ENCODE measurements around the gene SUPV3L1.
"Not testable (repeated sequence)": the region's sequence is repeated elsewhere in the genome, so short reads cannot be mapped to it uniquely, and the experiment has no call there.

The SUPV3L1 gene

DNA sequence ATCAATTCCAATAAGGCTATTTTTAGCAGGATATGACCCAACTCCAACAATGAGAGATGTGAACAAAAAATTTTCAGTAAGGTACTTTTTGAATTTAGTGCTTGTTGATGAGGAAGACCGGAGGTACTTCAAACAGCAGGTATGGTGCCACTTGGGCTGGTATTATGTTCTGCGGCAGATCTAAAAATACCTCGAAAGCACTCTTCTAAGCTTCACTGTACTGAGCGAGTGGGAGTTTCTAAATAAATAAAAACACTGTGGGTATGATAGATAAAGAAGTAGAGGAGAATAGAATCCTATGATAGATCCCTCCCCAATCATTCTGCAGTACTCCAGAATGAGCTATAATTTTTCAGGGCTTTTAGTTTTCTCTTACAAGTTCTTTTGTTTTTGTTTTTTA lies 11.5 kb upstream of the SUPV3L1 start:
- H3K9ac ChIP-seq (ENCODE audit: low read depth, low read length): no peak overlapping the region
- no peaks in the 10 kb centered on the region for H3K4me1 ChIP-seq (ENCODE audit: control insufficient read depth, insufficient read depth, low read length)
- H3K4me3 ChIP-seq (ENCODE audit: low read depth, low read length): no peak overlapping the region
- H3K27me3 ChIP-seq (ENCODE audit: control insufficient read depth, insufficient read depth, low read length): no peaks in the 10 kb centered on the region
- no peaks in the 10 kb centered on the region for H3K9me3 ChIP-seq (ENCODE audit: control insufficient read depth, insufficient read depth, low read length)
- H3K36me3 ChIP-seq (ENCODE audit: control insufficient read depth, insufficient read depth, low read length): no peaks in the 10 kb centered on the region

DNA sequence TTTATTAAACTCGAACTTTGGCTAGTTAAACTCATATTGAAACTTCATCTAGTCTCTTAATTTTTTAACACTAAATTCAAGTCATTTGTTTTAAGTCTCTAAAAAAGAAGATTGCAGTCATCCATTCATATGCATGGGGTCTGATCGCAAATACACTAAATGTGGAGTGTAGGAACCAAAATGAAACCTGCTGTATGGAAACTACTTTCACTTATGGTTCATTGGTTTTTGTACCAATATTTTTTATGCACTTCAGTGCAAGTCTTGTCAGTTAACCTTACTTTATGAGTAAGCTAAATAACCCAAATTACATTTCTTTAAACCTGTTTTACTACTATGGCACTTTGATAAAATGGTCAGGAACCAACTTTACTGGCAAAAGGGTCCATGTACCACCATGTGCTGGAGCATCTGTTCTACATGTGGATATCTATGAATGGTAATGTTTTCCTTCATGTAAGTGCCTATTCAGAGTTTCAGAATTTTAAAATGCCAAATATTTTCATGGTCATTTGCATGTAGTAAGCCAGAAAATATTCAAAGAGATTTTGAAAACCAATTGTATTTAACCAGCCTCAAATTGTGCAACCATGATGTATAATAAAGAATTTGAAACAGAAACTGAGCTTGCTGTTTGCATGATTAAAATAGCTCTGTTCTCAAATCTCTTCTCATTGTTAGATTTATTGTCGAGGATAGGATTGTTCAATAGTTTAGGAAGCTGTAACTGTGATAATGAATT lies 7.6 kb upstream of the SUPV3L1 start:
- no peak overlapping the region for H3K9ac ChIP-seq (ENCODE audit: low read depth, low read length)
- no peaks in the 10 kb centered on the region for H3K9me3 ChIP-seq (ENCODE audit: control insufficient read depth, insufficient read depth, low read length)
- no peaks in the 10 kb centered on the region for H3K27me3 ChIP-seq (ENCODE audit: control insufficient read depth, insufficient read depth, low read length)
- no peaks in the 10 kb centered on the region for H3K4me1 ChIP-seq (ENCODE audit: control insufficient read depth, insufficient read depth, low read length)
- H3K4me3 ChIP-seq (ENCODE audit: low read depth, low read length): no peak overlapping the region
- H3K36me3 ChIP-seq (ENCODE audit: control insufficient read depth, insufficient read depth, low read length): no peaks in the 10 kb centered on the region

DNA sequence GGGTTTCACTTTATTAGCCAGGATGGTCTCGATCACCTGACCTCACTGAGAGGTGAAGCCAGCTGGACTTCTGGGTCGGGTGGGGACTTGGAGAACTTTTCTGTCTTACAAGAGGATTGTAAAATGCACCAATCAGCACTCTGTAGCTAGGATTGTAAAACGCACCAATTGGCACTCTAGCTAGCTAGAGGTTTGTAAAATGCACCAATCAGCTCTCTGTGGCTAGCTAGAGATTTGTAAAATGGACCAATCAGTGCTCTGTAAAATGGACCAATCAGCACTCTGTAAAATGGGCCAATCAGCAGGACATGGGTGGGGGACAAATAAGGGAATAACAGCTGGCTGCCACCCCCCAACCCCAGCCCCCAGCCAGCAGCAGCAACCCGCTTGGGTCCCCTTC lies 4.7 kb upstream of the SUPV3L1 start:
- not testable (repeated sequence) for H3K9ac ChIP-seq (ENCODE audit: low read depth, low read length); H3K27me3 ChIP-seq (ENCODE audit: control insufficient read depth, insufficient read depth, low read length); H3K4me3 ChIP-seq (ENCODE audit: low read depth, low read length); H3K36me3 ChIP-seq (ENCODE audit: control insufficient read depth, insufficient read depth, low read length); H3K4me1 ChIP-seq (ENCODE audit: control insufficient read depth, insufficient read depth, low read length); H3K9me3 ChIP-seq (ENCODE audit: control insufficient read depth, insufficient read depth, low read length)

DNA sequence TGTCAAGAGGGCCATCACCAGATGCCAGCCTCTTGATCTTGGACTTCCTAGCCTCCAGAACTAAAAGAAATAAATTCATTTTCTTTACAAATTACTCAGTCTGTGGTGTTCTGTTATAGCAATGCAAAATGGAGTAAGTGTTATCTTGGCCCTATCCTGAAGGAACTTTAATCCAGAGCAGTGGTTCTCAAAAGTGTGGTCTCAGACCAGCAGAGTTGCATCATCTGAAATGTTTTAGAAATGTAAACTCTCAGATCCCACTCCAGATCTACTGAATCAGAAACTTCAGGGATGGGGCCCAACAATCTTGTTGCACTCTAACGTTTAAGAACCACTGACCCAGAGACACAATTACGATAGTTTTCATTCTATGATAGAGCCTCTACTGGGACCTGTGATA lies 3.2 kb upstream of the SUPV3L1 start:
- Histone ChIP-seq H3K4me3 (ENCODE audit: low read depth, low read length) (no peak overlapping the region), H3K4me1 (ENCODE audit: control insufficient read depth, insufficient read depth, low read length) (no peaks in the 10 kb centered on the region), H3K27me3 (ENCODE audit: control insufficient read depth, insufficient read depth, low read length) (no peaks in the 10 kb centered on the region), H3K9ac (ENCODE audit: low read depth, low read length) (no peak overlapping the region), H3K36me3 (ENCODE audit: control insufficient read depth, insufficient read depth, low read length) (no peaks in the 10 kb centered on the region), H3K9me3 (ENCODE audit: control insufficient read depth, insufficient read depth, low read length) (no peaks in the 10 kb centered on the region)

DNA sequence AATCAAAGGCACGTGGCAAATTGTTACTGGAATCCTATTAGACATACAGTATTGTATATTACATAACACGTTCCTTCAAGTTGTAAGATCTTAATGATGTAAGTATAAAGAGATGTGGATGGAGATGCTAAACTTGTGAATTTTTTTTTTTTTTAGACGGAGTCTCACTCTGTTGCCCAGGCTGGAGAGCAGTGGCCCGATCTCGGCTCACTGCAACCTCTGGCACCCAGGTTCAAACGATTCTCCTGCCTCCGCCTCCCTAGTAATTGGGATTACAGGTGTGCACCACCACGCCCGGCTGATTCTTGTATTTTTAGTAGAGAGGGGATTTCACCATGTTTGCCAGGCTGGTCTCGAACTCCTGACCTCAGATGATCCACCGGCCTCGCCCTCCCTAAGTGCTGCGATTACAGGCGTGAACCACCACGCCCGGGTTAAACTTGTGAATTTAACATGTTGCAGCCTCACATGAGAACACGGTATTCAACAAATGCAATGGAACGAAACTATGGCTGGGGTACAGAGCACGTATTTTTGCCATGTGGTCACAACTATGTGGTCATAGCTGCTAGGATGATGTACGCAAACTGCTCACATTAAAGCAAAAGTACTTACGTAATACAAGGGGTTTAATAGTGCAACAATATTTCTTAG lies 818 bp upstream of the SUPV3L1 start:
- Histone ChIP-seq H3K4me1 (ENCODE audit: control insufficient read depth, insufficient read depth, low read length) (no peaks in the 10 kb centered on the region), H3K9ac (ENCODE audit: low read depth, low read length) (peak overlapping the region; percentile 95), H3K4me3 (ENCODE audit: low read depth, low read length) (peak overlapping the region; percentile 100), H3K9me3 (ENCODE audit: control insufficient read depth, insufficient read depth, low read length) (no peaks in the 10 kb centered on the region), H3K27me3 (ENCODE audit: control insufficient read depth, insufficient read depth, low read length) (no peaks in the 10 kb centered on the region), H3K36me3 (ENCODE audit: control insufficient read depth, insufficient read depth, low read length) (no peaks in the 10 kb centered on the region)

DNA sequence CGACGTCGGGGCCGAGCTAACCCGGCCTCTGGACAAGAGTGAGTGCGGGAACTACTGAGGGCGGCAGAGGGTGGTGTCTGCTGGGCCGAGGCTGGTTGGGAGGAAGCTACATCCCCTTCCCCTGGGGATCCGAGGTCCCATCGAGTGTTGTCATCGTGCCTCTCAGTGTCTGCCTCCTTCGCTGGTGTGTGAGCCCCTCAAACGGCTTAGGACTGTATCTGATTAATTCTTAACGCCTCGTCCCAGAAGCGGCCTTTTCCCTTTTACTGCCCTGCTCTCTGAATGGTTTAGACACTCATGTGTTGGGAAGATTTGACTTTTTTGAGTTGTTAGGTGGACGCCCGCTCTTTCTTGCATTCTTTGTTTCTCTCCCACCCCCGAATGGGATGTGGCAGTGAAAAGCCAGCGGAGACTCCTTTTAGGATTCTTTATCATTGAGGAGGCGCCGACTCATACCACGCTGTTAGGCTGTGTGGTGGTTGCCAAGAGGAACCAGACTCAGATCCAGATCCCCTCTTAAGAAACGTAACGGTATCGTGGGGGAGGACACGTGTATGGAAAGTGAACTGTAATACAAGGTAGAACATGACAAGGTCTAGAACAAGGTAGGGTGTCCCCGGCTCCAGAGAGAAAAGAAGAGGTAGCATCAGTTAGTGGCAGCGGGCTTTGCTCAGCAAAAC lies 631 bp downstream of the SUPV3L1 start:
- no peaks in the 10 kb centered on the region for H3K36me3 ChIP-seq (ENCODE audit: control insufficient read depth, insufficient read depth, low read length)
- no peaks in the 10 kb centered on the region for H3K4me1 ChIP-seq (ENCODE audit: control insufficient read depth, insufficient read depth, low read length)
- no peaks in the 10 kb centered on the region for H3K27me3 ChIP-seq (ENCODE audit: control insufficient read depth, insufficient read depth, low read length)
- H3K9me3 ChIP-seq (ENCODE audit: control insufficient read depth, insufficient read depth, low read length): no peaks in the 10 kb centered on the region
- H3K4me3 ChIP-seq (ENCODE audit: low read depth, low read length): peak overlapping the region; percentile 100
- peak overlapping the region; percentile 95 for H3K9ac ChIP-seq (ENCODE audit: low read depth, low read length)

DNA sequence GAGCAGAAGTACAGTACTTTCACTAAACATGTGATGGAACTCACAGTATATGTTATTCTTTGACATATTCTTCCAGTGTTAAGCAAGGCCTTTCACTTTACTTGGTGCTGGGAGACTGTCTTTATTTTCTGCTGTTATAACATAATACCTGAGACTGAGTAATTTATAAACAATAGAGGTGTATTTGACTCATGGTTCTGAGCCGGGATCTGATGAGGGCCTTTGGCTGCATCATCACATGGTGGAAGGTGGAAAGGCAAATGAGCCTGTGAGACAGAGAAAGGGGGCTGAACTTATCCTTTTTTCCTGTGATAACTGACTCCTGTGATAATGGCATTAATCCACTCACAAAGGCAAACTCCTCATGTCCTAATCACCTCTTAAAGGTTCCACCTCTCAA lies 1.4 kb downstream of the SUPV3L1 start:
- peaks cover under 1% of the 10 kb centered on the region for H3K36me3 ChIP-seq (ENCODE audit: control insufficient read depth, insufficient read depth, low read length)
- H3K4me3 ChIP-seq (ENCODE audit: low read depth, low read length): no peak overlapping the region
- no peaks in the 10 kb centered on the region for H3K9me3 ChIP-seq (ENCODE audit: control insufficient read depth, insufficient read depth, low read length)
- H3K9ac ChIP-seq (ENCODE audit: low read depth, low read length): no peak overlapping the region
- H3K27me3 ChIP-seq (ENCODE audit: control insufficient read depth, insufficient read depth, low read length): no peaks in the 10 kb centered on the region
- H3K4me1 ChIP-seq (ENCODE audit: control insufficient read depth, insufficient read depth, low read length): no peaks in the 10 kb centered on the region

DNA sequence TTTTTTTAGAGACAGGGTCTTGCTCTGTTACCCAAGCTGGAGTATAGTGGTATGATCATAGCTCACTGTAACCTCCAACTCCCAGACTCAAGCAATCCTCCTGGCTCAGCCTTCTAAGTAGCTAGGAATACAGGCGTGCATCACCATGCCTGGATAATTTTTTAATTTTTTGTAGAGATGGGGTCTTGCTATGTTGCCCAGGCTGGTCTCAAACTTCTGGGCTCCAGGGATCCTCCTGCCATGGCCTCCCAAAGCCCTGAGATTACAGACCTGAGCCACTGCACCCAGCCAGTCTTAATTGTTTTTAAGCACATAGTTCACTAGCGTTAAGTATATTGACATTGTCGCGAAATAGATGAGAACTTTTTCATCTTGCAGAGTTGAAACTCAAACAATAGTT lies 2.0 kb downstream of the SUPV3L1 start:
- no peak overlapping the region for H3K4me3 ChIP-seq (ENCODE audit: low read depth, low read length)
- H3K9me3 ChIP-seq (ENCODE audit: control insufficient read depth, insufficient read depth, low read length): no peaks in the 10 kb centered on the region
- no peaks in the 10 kb centered on the region for H3K4me1 ChIP-seq (ENCODE audit: control insufficient read depth, insufficient read depth, low read length)
- no peaks in the 10 kb centered on the region for H3K27me3 ChIP-seq (ENCODE audit: control insufficient read depth, insufficient read depth, low read length)
- no peak overlapping the region for H3K9ac ChIP-seq (ENCODE audit: low read depth, low read length)
- H3K36me3 ChIP-seq (ENCODE audit: control insufficient read depth, insufficient read depth, low read length): peaks cover 5% of the 10 kb centered on the region

DNA sequence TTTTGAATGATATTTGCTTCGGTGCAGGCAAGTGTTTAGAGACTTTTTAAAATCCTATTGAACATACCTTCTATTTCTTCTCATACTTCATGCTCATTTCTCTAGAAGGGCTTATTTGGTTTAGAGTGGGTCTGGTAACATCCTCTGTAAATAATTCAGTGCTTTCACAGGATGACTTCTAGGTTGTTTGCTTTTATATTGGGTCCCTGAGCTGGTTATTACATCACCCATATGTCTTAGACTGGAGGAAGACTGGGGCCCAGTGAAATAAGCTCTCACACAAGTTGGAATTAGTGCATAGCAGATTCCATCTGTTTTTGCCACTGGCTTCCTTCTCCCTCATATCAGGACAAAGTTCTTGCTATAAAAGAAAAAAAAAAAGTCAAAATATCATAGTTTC lies 6.5 kb downstream of the SUPV3L1 start:
- no peak overlapping the region for H3K4me3 ChIP-seq (ENCODE audit: low read depth, low read length)
- H3K9me3 ChIP-seq (ENCODE audit: control insufficient read depth, insufficient read depth, low read length): no peaks in the 10 kb centered on the region
- no peak overlapping the region for H3K9ac ChIP-seq (ENCODE audit: low read depth, low read length)
- peaks cover 8% of the 10 kb centered on the region for H3K36me3 ChIP-seq (ENCODE audit: control insufficient read depth, insufficient read depth, low read length)
- H3K4me1 ChIP-seq (ENCODE audit: control insufficient read depth, insufficient read depth, low read length): no peaks in the 10 kb centered on the region
- H3K27me3 ChIP-seq (ENCODE audit: control insufficient read depth, insufficient read depth, low read length): no peaks in the 10 kb centered on the region

DNA sequence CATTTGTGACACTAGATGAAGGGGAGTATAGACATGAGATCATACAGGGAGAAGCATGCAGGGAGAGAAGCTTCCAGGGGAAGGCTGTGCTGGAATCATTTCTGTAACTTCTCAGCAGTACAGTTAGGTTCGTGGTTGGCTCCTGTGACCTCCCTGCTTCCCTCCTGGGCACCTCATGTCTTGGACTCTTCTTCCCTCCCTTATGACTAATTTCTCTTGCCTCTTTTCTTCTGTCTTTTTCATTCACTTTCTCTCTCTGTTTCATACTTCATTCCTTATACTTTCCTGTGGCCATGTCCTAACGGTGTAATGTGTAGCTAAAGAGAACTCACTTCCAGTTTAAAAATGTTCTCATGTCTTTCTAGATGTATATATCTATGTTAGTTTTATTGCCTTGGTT lies 21.0 kb downstream of the SUPV3L1 start:
- Histone ChIP-seq H3K36me3 (ENCODE audit: control insufficient read depth, insufficient read depth, low read length) (peaks cover 24% of the 10 kb centered on the region), H3K27me3 (ENCODE audit: control insufficient read depth, insufficient read depth, low read length) (no peaks in the 10 kb centered on the region), H3K4me1 (ENCODE audit: control insufficient read depth, insufficient read depth, low read length) (no peaks in the 10 kb centered on the region), H3K9me3 (ENCODE audit: control insufficient read depth, insufficient read depth, low read length) (no peaks in the 10 kb centered on the region), H3K9ac (ENCODE audit: low read depth, low read length) (no peak overlapping the region), H3K4me3 (ENCODE audit: low read depth, low read length) (no peak overlapping the region)

DNA sequence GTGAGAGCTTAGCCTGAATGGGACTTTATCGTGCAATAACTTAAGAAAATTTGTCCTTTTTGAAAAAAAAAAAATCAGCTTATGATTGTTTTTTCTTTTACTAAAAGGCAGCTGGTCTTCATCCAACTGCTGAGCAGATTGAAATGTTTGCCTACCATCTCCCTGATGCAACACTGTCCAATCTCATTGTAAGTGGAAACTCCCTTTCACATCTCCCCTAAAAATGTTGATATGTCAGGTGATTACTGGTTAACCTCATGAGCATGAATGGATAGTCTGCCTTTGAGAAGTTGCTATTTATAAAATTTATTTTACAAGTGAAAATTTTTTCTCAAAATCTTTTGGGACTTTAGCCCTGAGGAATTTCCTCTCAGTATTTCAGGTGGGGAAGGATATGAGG lies 22.3 kb downstream of the SUPV3L1 start:
- Histone ChIP-seq H3K9ac (ENCODE audit: low read depth, low read length) (no peak overlapping the region), H3K36me3 (ENCODE audit: control insufficient read depth, insufficient read depth, low read length) (peaks cover 14% of the 10 kb centered on the region), H3K4me1 (ENCODE audit: control insufficient read depth, insufficient read depth, low read length) (no peaks in the 10 kb centered on the region), H3K4me3 (ENCODE audit: low read depth, low read length) (no peak overlapping the region), H3K9me3 (ENCODE audit: control insufficient read depth, insufficient read depth, low read length) (no peaks in the 10 kb centered on the region), H3K27me3 (ENCODE audit: control insufficient read depth, insufficient read depth, low read length) (no peaks in the 10 kb centered on the region)

DNA sequence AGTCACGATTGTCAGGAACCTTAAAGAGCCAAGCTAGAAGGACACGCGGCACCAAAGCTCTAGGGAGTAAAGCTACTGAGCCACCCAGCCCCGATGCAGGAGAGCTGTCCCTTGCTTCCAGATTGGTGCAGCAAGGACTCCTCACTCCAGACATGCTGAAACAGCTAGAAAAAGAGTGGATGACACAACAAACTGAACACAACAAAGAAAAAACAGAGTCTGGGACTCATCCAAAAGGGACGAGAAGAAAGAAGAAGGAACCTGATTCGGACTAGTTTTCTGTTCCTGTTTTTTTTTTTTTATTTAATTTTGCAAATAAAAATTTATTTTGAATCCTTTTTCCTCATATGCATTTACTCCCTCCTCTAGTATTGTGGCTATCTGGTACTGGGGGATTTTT lies 28.7 kb downstream of the SUPV3L1 start:
- Histone ChIP-seq H3K27me3 (ENCODE audit: control insufficient read depth, insufficient read depth, low read length) (no peaks in the 10 kb centered on the region), H3K36me3 (ENCODE audit: control insufficient read depth, insufficient read depth, low read length) (peaks cover 10% of the 10 kb centered on the region), H3K4me1 (ENCODE audit: control insufficient read depth, insufficient read depth, low read length) (no peaks in the 10 kb centered on the region), H3K9ac (ENCODE audit: low read depth, low read length) (no peak overlapping the region), H3K9me3 (ENCODE audit: control insufficient read depth, insufficient read depth, low read length) (no peaks in the 10 kb centered on the region), H3K4me3 (ENCODE audit: low read depth, low read length) (no peak overlapping the region)

All from iPS-15b (cell line).